HS-27A (cell line): ENCODE results near the gene NCK2.

ENCODE experiments used
- DNase-seq: peaks from one replicate; pipeline ENCODE4 v3.0.0-alpha.2; 2012; ENCODE audit warnings: low read depth, missing footprints

Gene NCK2

GRCh38 chr2:105926960-105927678 lies 182.4 kb downstream of the NCK2 start:
- no peak for DNase-seq

GRCh38 chr2:105928086-105928485 lies 183.4 kb downstream of the NCK2 start:
- no peak for DNase-seq

- DNase-seq, result no peak
Observed at GRCh38 chr2:105928563-105928962, 183.9 kb downstream of the NCK2 start.

GRCh38 chr2:105929516-105929915 lies 184.8 kb downstream of the NCK2 start:
- DNase-seq, result no peak

- no peak for DNase-seq
Observed at GRCh38 chr2:105932582-105932981, 187.9 kb downstream of the NCK2 start.

- no peak for DNase-seq
Observed at GRCh38 chr2:105933906-105934305, 189.2 kb downstream of the NCK2 start.

- no peak for DNase-seq
Observed at GRCh38 chr2:105934467-105934866, 189.8 kb downstream of the NCK2 start.

- no peak for DNase-seq
Observed at GRCh38 chr2:105935063-105935462, 190.4 kb downstream of the NCK2 start.

- no peak for DNase-seq
Observed at GRCh38 chr2:105936954-105937353, 192.2 kb downstream of the NCK2 start.

GRCh38 chr2:105937498-105938097 lies 192.9 kb downstream of the NCK2 start:
- no peak for DNase-seq
